H1 (cell line): ENCODE data around the gene RILPL1.

Experiments used
- CBX5 ChIP-seq: fragments of 300-800, 300-1000 bp; sonication (generic); IDR thresholded peaks from 2 replicates; pipeline ENCODE4 v1.7.1; 2016; ENCODE audit warnings: antibody characterized with exemption, low read length, low read depth
- CHD2 ChIP-seq: IDR thresholded peaks from 2 replicates; pipeline ENCODE4 v1.6.1; 2012; ENCODE audit warnings: low read length, improper control_type of control experiment
- CTCF ChIP-seq, 3 experiments: IDR thresholded peaks; 1 replicate in 2 of 3; 2 replicates in 1 of 3; pipeline versions ENCODE4 v1.5.1 to v1.6.1; 2011; ENCODE audit warnings: low read length in 3 of 3, mild to moderate bottlenecking in 3 of 3, inconsistent platforms in 2 of 3, low read depth in 1 of 3, moderate library complexity in 1 of 3; ENCODE audit not compliant: insufficient read depth in 1 of 3; ENCODE audit errors: control extremely low read depth in 1 of 3
- EP300 ChIP-seq, 2 experiments: IDR thresholded peaks; 1 replicate in 1 of 2; 2 replicates in 1 of 2; pipeline ENCODE4 v1.6.1; 2011 to 2012; ENCODE audit warnings: low read depth in 2 of 2, low read length in 2 of 2, mild to moderate bottlenecking in 2 of 2, borderline replicate concordance in 1 of 2, inconsistent platforms in 1 of 2, moderate library complexity in 1 of 2
- EZH2 ChIP-seq: fragments of 200-600 bp; sonication (generic); IDR thresholded peaks from 2 replicates; pipeline ENCODE4 v1.7.1; 2012; ENCODE audit warnings: low read depth, mild to moderate bottlenecking, moderate library complexity, low read length, inconsistent platforms; ENCODE audit not compliant: severe bottlenecking
- GABPA ChIP-seq: IDR thresholded peaks from 2 replicates; pipeline ENCODE4 v1.6.1; 2011; ENCODE audit warnings: mild to moderate bottlenecking, low read length, moderate library complexity, borderline replicate concordance; ENCODE audit not compliant: insufficient read depth
- GTF2F1 ChIP-seq: IDR thresholded peaks from 2 replicates; pipeline ENCODE4 v1.6.1; 2012; ENCODE audit warnings: low read depth, low read length, improper control_type of control experiment, borderline replicate concordance
- HDAC6 ChIP-seq: IDR thresholded peaks from one replicate; pipeline ENCODE4 v1.7.1; 2012; ENCODE audit warnings: low read depth, mild to moderate bottlenecking, inconsistent platforms, low read length, moderate library complexity
- MAX ChIP-seq: IDR thresholded peaks from 2 replicates; pipeline ENCODE4 v1.6.1; 2012; ENCODE audit warnings: inconsistent platforms
- POLR2A ChIP-seq, 2 experiments: IDR thresholded peaks; 1 replicate in 1 of 2; 2 replicates in 1 of 2; pipeline ENCODE4 v1.6.1; 2011; ENCODE audit warnings: low read depth in 2 of 2, low read length in 2 of 2, mild to moderate bottlenecking in 2 of 2; ENCODE audit errors: control extremely low read depth in 1 of 2
- POLR2AphosphoS5 ChIP-seq: IDR thresholded peaks from 2 replicates; pipeline ENCODE4 v1.6.1; 2011; ENCODE audit warnings: low read depth, low read length
- RAD21 ChIP-seq, 2 experiments: IDR thresholded peaks in 1 of 2; conservative IDR thresholded peaks in 1 of 2; 2 replicates each; pipeline ENCODE4 v1.6.1; 2011; ENCODE audit warnings: low read depth in 2 of 2, low read length in 2 of 2, improper control_type of control experiment in 1 of 2, inconsistent platforms in 1 of 2, mild to moderate bottlenecking in 1 of 2, moderate library complexity in 1 of 2
- RFX5 ChIP-seq: IDR thresholded peaks from 2 replicates; pipeline ENCODE4 v1.6.1; 2011; ENCODE audit warnings: low read depth, low read length, improper control_type of control experiment, borderline replicate concordance
- SIN3A ChIP-seq, 2 experiments: IDR thresholded peaks in 1 of 2; conservative IDR thresholded peaks in 1 of 2; 2 replicates each; pipeline ENCODE4 v1.6.1; 2011 to 2012; ENCODE audit warnings: low read length in 2 of 2, improper control_type of control experiment in 1 of 2, low read depth in 1 of 2, mild to moderate bottlenecking in 1 of 2

- TF ChIP-seq CTCF (IDR thresholded peaks at IDR 0.05; ENCODE audit: control extremely low read depth in 1 of 3, insufficient read depth in 1 of 3, low read depth in 1 of 3, low read length in 3 of 3) = no peak
- TF ChIP-seq CBX5 = no peak
- TF ChIP-seq MAX = no peak
- no peak for TF ChIP-seq GABPA
- TF ChIP-seq EZH2 = no peak
- TF ChIP-seq POLR2A (IDR thresholded peaks at IDR 0.05; ENCODE audit: control extremely low read depth in 1 of 2, low read depth in 2 of 2, low read length in 2 of 2) = no peak
- no peak for TF ChIP-seq GTF2F1
- no peak for TF ChIP-seq HDAC6
- TF ChIP-seq SIN3A (conservative IDR thresholded peaks at IDR 0.05 in 1 of 2, IDR thresholded peaks at IDR 0.05 in 1 of 2; ENCODE audit: low read depth in 1 of 2, low read length in 2 of 2) = no peak
- TF ChIP-seq EP300 (IDR thresholded peaks at IDR 0.05; ENCODE audit: borderline replicate concordance in 1 of 2, low read depth in 2 of 2, low read length in 2 of 2) = no peak
- no peak for TF ChIP-seq RAD21 (IDR thresholded peaks at IDR 0.05 in 1 of 2, conservative IDR thresholded peaks at IDR 0.05 in 1 of 2; ENCODE audit: low read depth in 2 of 2, low read length in 2 of 2)
- no peak for TF ChIP-seq RFX5
- no peak for TF ChIP-seq POLR2AphosphoS5
- no peak for TF ChIP-seq CHD2
Observed at GRCh38 chr12:123543541-123543940, 10.0 kb upstream of the RILPL1 start.
